ENCODE data around the gene SCAPER. TPM values are rescaled to one million over a fixed set of nuclear protein-coding genes. Genes with fewer than 3 reads are reported as not detected.

The SCAPER gene
- total and polyA plus RNA-seq, 10 of the 15 experiments (the other 5 are each of a cell fraction or from before 2014, with no cell fraction given) = 1.0 to 7.7 (median 3.9) TPM

DNA sequence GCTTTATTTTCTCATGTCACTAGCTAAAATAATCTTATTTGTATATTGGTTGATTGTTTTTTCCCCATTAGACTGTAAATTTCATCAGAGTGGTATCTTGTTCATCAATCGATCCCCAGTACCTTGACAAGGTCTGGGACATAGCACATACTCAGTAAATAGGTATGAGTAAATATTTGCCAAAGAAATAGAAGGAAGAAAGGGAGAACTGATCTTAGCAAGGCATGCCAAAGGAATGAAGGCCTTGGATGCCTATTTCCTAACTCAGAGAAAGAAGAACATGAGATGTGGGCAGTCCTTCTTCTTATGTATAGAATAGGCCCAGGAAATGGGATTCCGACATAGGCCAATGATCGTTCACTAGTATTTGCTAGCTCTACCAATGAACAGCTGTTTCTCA, 513.8 kb downstream of the SCAPER start:
- 98% methylated on average over 3 of the region's 3 CpGs for WGBS (ENCODE audit: insufficient coverage, insufficient replicate concordance, low lambda C conversion rate, missing lambda C conversion rate)
- no peak overlapping the region for H3K9ac ChIP-seq (ENCODE audit: control insufficient read depth, insufficient read depth, low read length)
- no peaks in the 10 kb centered on the region for H4K20me1 ChIP-seq (ENCODE audit: control insufficient read depth, insufficient read depth)
- no peak for DNase-seq (ENCODE audit: low read depth, low spot score)
- no peaks in the 10 kb centered on the region for H3K79me2 ChIP-seq (ENCODE audit: control insufficient read depth, insufficient read depth, low read length)
- BruUV-seq (replicated peaks) = no TSS peak
- SMC1A ChIA-PET (ENCODE audit: uncharacterized antibody, unreplicated experiment) = interaction anchor here (0.8 kb wide), 1 partner anchor 13 kb away, joined by 3 read pairs; no protein-coding TSS in a partner anchor
- no peaks in the 10 kb centered on the region for H3K27me3 ChIP-seq (replicated peaks in 1 of 2; ENCODE audit: control insufficient read depth in 2 of 2, insufficient read depth in 2 of 2, low read length in 1 of 2)
- no peak overlapping the region for H3K4me2 ChIP-seq (ENCODE audit: control insufficient read depth, insufficient read depth)
- POLR2A ChIA-PET = no interaction called here
- CTCF ChIA-PET = interaction anchor here (1.0 to 1.3 kb wide), 2 partner anchors 15 to 137 kb away, joined by 3 read pairs; no protein-coding TSS in a partner anchor
- in situ Hi-C loops (cut with MboI) (no loop called here), intact Hi-C loops (cut with micrococcal nuclease; ENCODE audit: unreplicated experiment) (no loop called here)
- FAIRE-seq = no peak
- RAD21 ChIA-PET (ENCODE audit: unreplicated experiment) = no interaction called here
- no peaks in the 10 kb centered on the region for H3K4me1 ChIP-seq (ENCODE audit: control insufficient read depth, insufficient read depth, low read length)
- TF ChIP-seq POLR2A (IDR thresholded peaks at IDR 0.05; ENCODE audit: low read depth, low read length) (no peak), WRNIP1 (IDR thresholded peaks at IDR 0.05; ENCODE audit: borderline replicate concordance, low read depth, low read length) (no peak), PAX8 (IDR thresholded peaks at IDR 0.05) (no peak), KAT2A (conservative IDR thresholded peaks at IDR 0.05; ENCODE audit: control insufficient read depth, low read depth, low read length) (no peak), MEF2A (IDR thresholded peaks at IDR 0.05; ENCODE audit: insufficient read depth, low read depth, low read length) (no peak), GABPA (IDR thresholded peaks at IDR 0.05; ENCODE audit: low read depth) (no peak), STAT3 (IDR thresholded peaks at IDR 0.05; ENCODE audit: low read depth, low read length) (no peak), YBX1 (IDR thresholded peaks at IDR 0.05) (no peak), RBBP5 (conservative IDR thresholded peaks at IDR 0.05) (no peak), TARDBP (IDR thresholded peaks at IDR 0.05; ENCODE audit: borderline replicate concordance) (no peak), YY1 (IDR thresholded peaks at IDR 0.05; ENCODE audit: low read depth, low read length) (no peak), TAF1 (IDR thresholded peaks at IDR 0.05; ENCODE audit: borderline replicate concordance, low read depth, low read length) (no peak), SMAD5 (IDR thresholded peaks at IDR 0.05; ENCODE audit: low read depth) (no peak), HDAC2 (IDR thresholded peaks at IDR 0.05) (no peak), NFXL1 (IDR thresholded peaks at IDR 0.05; ENCODE audit: borderline replicate concordance) (no peak)
- TF ChIP-seq, protein P1, sequence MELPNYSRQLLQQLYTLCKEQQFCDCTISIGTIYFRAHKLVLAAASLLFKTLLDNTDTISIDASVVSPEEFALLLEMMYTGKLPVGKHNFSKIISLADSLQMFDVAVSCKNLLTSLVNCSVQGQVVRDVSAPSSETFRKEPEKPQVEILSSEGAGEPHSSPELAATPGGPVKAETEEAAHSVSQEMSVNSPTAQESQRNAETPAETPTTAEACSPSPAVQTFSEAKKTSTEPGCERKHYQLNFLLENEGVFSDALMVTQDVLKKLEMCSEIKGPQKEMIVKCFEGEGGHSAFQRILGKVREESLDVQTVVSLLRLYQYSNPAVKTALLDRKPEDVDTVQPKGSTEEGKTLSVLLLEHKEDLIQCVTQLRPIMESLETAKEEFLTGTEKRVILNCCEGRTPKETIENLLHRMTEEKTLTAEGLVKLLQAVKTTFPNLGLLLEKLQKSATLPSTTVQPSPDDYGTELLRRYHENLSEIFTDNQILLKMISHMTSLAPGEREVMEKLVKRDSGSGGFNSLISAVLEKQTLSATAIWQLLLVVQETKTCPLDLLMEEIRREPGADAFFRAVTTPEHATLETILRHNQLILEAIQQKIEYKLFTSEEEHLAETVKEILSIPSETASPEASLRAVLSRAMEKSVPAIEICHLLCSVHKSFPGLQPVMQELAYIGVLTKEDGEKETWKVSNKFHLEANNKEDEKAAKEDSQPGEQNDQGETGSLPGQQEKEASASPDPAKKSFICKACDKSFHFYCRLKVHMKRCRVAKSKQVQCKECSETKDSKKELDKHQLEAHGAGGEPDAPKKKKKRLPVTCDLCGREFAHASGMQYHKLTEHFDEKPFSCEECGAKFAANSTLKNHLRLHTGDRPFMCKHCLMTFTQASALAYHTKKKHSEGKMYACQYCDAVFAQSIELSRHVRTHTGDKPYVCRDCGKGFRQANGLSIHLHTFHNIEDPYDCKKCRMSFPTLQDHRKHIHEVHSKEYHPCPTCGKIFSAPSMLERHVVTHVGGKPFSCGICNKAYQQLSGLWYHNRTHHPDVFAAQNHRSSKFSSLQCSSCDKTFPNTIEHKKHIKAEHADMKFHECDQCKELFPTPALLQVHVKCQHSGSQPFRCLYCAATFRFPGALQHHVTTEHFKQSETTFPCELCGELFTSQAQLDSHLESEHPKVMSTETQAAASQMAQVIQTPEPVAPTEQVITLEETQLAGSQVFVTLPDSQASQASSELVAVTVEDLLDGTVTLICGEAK (IDR thresholded peaks at IDR 0.05; ENCODE audit: borderline replicate concordance) = no peak
- TF ChIP-seq, protein P2, sequence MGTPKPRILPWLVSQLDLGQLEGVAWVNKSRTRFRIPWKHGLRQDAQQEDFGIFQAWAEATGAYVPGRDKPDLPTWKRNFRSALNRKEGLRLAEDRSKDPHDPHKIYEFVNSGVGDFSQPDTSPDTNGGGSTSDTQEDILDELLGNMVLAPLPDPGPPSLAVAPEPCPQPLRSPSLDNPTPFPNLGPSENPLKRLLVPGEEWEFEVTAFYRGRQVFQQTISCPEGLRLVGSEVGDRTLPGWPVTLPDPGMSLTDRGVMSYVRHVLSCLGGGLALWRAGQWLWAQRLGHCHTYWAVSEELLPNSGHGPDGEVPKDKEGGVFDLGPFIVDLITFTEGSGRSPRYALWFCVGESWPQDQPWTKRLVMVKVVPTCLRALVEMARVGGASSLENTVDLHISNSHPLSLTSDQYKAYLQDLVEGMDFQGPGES (IDR thresholded peaks at IDR 0.05) = no peak
- TF ChIP-seq, protein P3, sequence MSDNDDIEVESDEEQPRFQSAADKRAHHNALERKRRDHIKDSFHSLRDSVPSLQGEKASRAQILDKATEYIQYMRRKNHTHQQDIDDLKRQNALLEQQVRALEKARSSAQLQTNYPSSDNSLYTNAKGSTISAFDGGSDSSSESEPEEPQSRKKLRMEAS (IDR thresholded peaks at IDR 0.05; ENCODE audit: low read depth, low read length) = no peak
- H3K27ac ChIP-seq (ENCODE audit: control insufficient read depth, insufficient read depth) = no peak overlapping the region
- no peak for ATAC-seq
- no peak overlapping the region for H3K4me3 ChIP-seq
- H3K36me3 ChIP-seq (ENCODE audit: control insufficient read depth in 2 of 2, insufficient read depth in 2 of 2, low read length in 1 of 2) = no peaks in the 10 kb centered on the region
- no peak overlapping the region for H2AFZ ChIP-seq (ENCODE audit: control insufficient read depth, low read depth, low read length)
- H3K9me3 ChIP-seq (replicated peaks; ENCODE audit: control insufficient read depth, insufficient read depth, low read length) = no peaks in the 10 kb centered on the region

Measured in GM12878 (cell line).